ENCODE results near the gene SDC1.

DNA sequence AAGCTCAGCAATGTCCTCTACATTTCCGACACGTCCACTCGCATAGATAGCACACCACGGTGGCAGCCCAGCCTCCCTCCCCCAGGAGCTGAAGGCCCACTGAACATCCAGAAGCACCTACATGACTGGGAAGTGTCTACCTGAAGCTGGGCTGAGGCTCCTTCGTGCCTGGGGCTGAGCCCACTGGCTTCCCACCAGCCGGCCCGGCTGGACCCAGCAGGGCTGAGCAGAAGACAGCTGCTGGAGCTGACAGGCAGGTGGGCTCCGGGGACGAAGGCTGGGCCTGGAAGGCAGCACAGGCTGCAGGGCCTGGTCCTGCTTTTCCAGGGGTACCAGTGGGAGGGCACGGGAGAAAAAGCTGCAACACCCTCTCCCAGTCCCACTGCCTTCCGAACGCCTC lies 13.5 kb downstream of the SDC1 start:
- TF ChIP-seq EP300 (IDR thresholded peaks at IDR 0.05) = no peak
- TF ChIP-seq, protein P1, sequence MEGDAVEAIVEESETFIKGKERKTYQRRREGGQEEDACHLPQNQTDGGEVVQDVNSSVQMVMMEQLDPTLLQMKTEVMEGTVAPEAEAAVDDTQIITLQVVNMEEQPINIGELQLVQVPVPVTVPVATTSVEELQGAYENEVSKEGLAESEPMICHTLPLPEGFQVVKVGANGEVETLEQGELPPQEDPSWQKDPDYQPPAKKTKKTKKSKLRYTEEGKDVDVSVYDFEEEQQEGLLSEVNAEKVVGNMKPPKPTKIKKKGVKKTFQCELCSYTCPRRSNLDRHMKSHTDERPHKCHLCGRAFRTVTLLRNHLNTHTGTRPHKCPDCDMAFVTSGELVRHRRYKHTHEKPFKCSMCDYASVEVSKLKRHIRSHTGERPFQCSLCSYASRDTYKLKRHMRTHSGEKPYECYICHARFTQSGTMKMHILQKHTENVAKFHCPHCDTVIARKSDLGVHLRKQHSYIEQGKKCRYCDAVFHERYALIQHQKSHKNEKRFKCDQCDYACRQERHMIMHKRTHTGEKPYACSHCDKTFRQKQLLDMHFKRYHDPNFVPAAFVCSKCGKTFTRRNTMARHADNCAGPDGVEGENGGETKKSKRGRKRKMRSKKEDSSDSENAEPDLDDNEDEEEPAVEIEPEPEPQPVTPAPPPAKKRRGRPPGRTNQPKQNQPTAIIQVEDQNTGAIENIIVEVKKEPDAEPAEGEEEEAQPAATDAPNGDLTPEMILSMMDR (IDR thresholded peaks at IDR 0.05) = no peak
- TF ChIP-seq POLR2AphosphoS5 (IDR thresholded peaks at IDR 0.05) = no peak
- no peak for TF ChIP-seq POLR2A (IDR thresholded peaks at IDR 0.05)
